OCI-LY7 (cell line): ENCODE data around the gene ARID4A. TPM values are rescaled to one million over a fixed set of nuclear protein-coding genes. Genes with fewer than 3 reads are reported as not detected.

ENCODE experiments used
- BruUV-seq: library from RNA; stranded (reverse); fragments of 400-500 nt; replicated peaks from 2 replicates; lab custom pipeline; 2021; lab: Mats Ljungman, UMichigan
- CTCF ChIA-PET: fragments of 300-600 bp; sonication (Branson Sonifier 250); formaldehyde crosslinking; loops from one replicate; lab custom pipeline; 2022; ENCODE audit warnings: antibody characterized with exemption; ENCODE audit not compliant: unreplicated experiment; lab: Charles Lee
- POLR2A ChIA-PET: fragments of 300-600 bp; sonication (Branson Sonifier 250); formaldehyde crosslinking; loops from one replicate; lab custom pipeline; 2022; ENCODE audit warnings: antibody characterized with exemption; lab: Charles Lee
- DNase-seq: peaks from one replicate; pipeline ENCODE4 v3.0.0-alpha.2; 2015; ENCODE audit warnings: low spot score
- H2AFZ ChIP-seq: fragments of 200-600 bp; sonication (generic), shearing (Covaris generic); 2 replicates; pipeline ENCODE4 v1.6.1; 2014; ENCODE audit warnings: mild to moderate bottlenecking, antibody characterized with exemption, low read length, moderate library complexity
- H3K27ac ChIP-seq: fragments of 200-600 bp; sonication (generic); 2 replicates; pipeline ENCODE4 v1.5.1; 2014; ENCODE audit warnings: mixed run types, low read depth, mild to moderate bottlenecking, moderate library complexity, low read length, inconsistent platforms; ENCODE audit not compliant: poor library complexity, severe bottlenecking
- H3K36me3 ChIP-seq: fragments of 200-600 bp; sonication (generic); 2 replicates; pipeline ENCODE4 v1.6.1; 2014; ENCODE audit warnings: mild to moderate bottlenecking, antibody characterized with exemption, low read length, moderate library complexity, mixed read lengths; ENCODE audit not compliant: insufficient read depth
- H3K4me1 ChIP-seq: fragments of 200-600 bp; sonication (generic); 2 replicates; pipeline ENCODE4 v1.5.1; 2014; ENCODE audit warnings: mild to moderate bottlenecking, low read length; ENCODE audit not compliant: insufficient read depth, poor library complexity, severe bottlenecking
- H3K4me2 ChIP-seq: fragments of 200-600 bp; sonication (generic); 2 replicates; pipeline ENCODE4 v1.6.1; 2014; ENCODE audit warnings: mild to moderate bottlenecking, low read length
- H3K4me3 ChIP-seq: fragments of 200-600 bp; sonication (generic); 2 replicates; pipeline ENCODE4 v1.5.1; 2014; ENCODE audit warnings: mild to moderate bottlenecking, low read depth, low read length; ENCODE audit not compliant: poor library complexity, severe bottlenecking
- H3K79me2 ChIP-seq: fragments of 200-600 bp; sonication (generic); 2 replicates; pipeline ENCODE4 v1.6.1; 2016; ENCODE audit warnings: low read depth, mild to moderate bottlenecking, low read length, moderate library complexity, mixed read lengths; ENCODE audit not compliant: insufficient read depth
- H3K9me2 ChIP-seq: fragments of 200-600 bp; sonication (generic); 2 replicates; pipeline ENCODE4 v1.6.1; 2016; ENCODE audit warnings: mild to moderate bottlenecking, low read length, mixed read lengths; ENCODE audit not compliant: insufficient read depth
- H3K9me3 ChIP-seq: fragments of 200-600 bp; sonication (generic); 2 replicates; pipeline ENCODE4 v1.6.1; 2014; ENCODE audit warnings: mild to moderate bottlenecking, mixed run types, low read length, mixed read lengths
- H4K20me1 ChIP-seq: fragments of 200-600 bp; sonication (generic); 2 replicates; pipeline ENCODE4 v1.6.1; 2014; ENCODE audit warnings: mild to moderate bottlenecking, antibody characterized with exemption, low read length, moderate library complexity, mixed read lengths; ENCODE audit not compliant: insufficient read depth
- EZH2phosphoT487 ChIP-seq: fragments of 200-600 bp; sonication (generic); IDR thresholded peaks from 2 replicates; pipeline ENCODE4 v1.6.1; 2018; ENCODE audit warnings: low read depth, borderline replicate concordance, mild to moderate bottlenecking, mixed run types, antibody characterized with exemption, low read length, moderate library complexity, mixed read lengths
- intact Hi-C: fragments of 100-400 bp; cut with micrococcal nuclease; formaldehyde crosslinking; loops from one replicate; pipeline ENCODE4 v1.10.0; 2022; ENCODE audit not compliant: unreplicated experiment
- total RNA-seq, 2 experiments: library from RNA; depleted of rRNA in 1 of 2; stranded (reverse); fragments of >200 nt in 1 of 2; shearing (Covaris generic) in 1 of 2; gene quantifications; 2 replicates each; pipeline ENCODE4 v1.2.3, GENCODE V29; 2014 to 2022
- TF ChIP-seq, protein P1 (sequence below): fragments of 200-600 bp; sonication (generic); conservative IDR thresholded peaks from 2 replicates; pipeline ENCODE4 v1.5.1; 2014; ENCODE audit warnings: mild to moderate bottlenecking, antibody characterized with exemption, low read length, moderate library complexity, mixed read lengths

Gene ARID4A
- total RNA-seq, 2 experiments from 2014 or later, result 10.3 to 38.2 TPM

DNA sequence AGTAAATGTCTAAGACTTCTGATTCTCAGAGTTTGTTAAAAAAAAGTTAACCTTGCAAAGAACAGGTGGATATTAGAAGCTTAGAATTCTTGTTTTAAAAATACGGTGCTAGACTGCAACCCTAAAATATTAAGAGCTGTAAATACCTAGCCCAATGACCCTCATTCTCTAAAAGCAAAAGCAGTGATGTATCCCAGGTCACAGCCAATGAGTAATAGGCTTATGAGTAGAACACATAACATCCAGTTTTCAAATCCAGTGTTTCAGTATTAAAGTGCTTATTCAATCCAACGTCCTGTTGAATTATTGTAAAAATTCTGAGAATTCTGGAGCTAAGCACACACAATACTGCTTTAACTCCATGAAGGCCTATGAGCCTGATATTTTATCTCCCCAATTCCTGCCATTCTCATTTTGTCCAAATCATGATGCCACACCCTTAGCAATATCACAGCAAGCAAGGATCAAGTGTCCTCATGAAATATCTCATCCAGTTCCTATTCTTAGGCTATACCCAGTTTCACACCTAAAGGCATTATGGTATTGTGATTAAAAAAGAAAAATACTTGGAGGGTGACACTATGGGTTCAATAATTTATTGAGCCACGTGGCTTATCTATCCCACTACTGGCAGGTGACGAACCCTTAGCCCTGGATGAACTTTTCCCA lies 15.3 kb upstream of the ARID4A start:
- Histone ChIP-seq H3K9me2 (no peaks in the 10 kb centered on the region), H3K4me2 (no peak overlapping the region), H3K27ac (no peak overlapping the region), H3K4me3 (no peak overlapping the region), H3K79me2 (peaks cover 93% of the 10 kb centered on the region), H3K4me1 (no peaks in the 10 kb centered on the region), H3K9me3 (no peaks in the 10 kb centered on the region), H3K36me3 (peaks cover 99% of the 10 kb centered on the region), H4K20me1 (peaks cover 12% of the 10 kb centered on the region; the same call in 1 of the 2 replicates), H2AFZ (no peak overlapping the region)
- ChIA-PET POLR2A (interaction anchor here (0.6 to 1.5 kb wide), 4 partner anchors 8 to 45 kb away, joined by 3 to 4 read pairs (median 3); partner anchors contain the start of gene ARID4A), CTCF (no interaction called here)
- no TSS peak for BruUV-seq
- intact Hi-C loops, result no loop called here
- no peak for DNase-seq
- TF ChIP-seq, protein P1, sequence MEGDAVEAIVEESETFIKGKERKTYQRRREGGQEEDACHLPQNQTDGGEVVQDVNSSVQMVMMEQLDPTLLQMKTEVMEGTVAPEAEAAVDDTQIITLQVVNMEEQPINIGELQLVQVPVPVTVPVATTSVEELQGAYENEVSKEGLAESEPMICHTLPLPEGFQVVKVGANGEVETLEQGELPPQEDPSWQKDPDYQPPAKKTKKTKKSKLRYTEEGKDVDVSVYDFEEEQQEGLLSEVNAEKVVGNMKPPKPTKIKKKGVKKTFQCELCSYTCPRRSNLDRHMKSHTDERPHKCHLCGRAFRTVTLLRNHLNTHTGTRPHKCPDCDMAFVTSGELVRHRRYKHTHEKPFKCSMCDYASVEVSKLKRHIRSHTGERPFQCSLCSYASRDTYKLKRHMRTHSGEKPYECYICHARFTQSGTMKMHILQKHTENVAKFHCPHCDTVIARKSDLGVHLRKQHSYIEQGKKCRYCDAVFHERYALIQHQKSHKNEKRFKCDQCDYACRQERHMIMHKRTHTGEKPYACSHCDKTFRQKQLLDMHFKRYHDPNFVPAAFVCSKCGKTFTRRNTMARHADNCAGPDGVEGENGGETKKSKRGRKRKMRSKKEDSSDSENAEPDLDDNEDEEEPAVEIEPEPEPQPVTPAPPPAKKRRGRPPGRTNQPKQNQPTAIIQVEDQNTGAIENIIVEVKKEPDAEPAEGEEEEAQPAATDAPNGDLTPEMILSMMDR, result no peak
- TF ChIP-seq EZH2phosphoT487, result no peak

DNA sequence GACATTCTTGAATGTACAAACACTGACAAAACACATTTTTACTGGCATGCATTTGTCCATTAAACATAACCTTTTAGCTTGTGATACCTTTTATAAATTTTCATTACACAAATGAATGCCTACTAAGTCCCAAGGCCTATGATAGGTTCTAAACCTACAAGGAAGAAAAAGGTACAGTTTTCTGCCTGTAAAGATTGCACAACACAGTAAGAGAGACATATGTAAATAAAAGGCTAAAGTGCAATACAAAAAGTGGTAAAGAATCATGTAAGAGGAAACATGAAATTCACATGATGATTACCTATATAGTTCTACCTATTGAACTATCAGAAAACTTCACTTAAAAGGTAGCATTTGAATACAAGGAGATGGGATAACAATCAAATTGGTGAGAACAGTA lies 14.6 kb upstream of the ARID4A start:
- no peak for DNase-seq
- TF ChIP-seq EZH2phosphoT487, result no peak
- Histone ChIP-seq H3K9me2 (no peaks in the 10 kb centered on the region), H3K4me2 (no peak overlapping the region), H3K36me3 (peaks cover 99% of the 10 kb centered on the region), H3K79me2 (peaks cover 93% of the 10 kb centered on the region), H4K20me1 (peaks cover 12% of the 10 kb centered on the region), H2AFZ (no peak overlapping the region), H3K27ac (no peak overlapping the region), H3K4me1 (no peaks in the 10 kb centered on the region), H3K4me3 (no peak overlapping the region), H3K9me3 (no peaks in the 10 kb centered on the region)
- ChIA-PET POLR2A (interaction anchor here (0.8 to 1.5 kb wide), 3 partner anchors 9 to 45 kb away, joined by 3 to 4 read pairs (median 3); partner anchors contain the start of gene ARID4A), CTCF (no interaction called here)
- intact Hi-C loops, result no loop called here
- BruUV-seq, result no TSS peak

DNA sequence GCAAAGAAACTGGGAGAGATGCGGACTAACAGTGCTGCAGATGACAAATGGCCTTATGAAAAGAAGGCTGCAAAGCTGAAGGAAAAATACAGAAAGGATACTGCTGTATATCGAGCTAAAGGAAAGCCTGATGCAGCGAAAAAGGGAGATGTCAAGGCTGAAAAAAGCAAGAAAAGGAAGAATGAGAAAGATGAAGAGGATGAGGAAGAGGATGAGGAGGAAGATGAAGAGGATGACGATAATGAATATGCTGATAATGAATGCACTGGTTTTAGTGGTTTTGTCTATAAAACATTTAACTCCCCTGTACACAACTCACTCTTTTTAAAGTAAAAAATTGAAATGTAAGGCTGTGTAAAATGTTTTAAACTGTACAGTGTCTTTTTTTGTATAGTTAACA lies 13.2 kb upstream of the ARID4A start:
- Histone ChIP-seq H3K4me1 (no peaks in the 10 kb centered on the region), H4K20me1 (peaks cover 12% of the 10 kb centered on the region), H3K9me2 (no peaks in the 10 kb centered on the region), H3K4me2 (no peak overlapping the region), H3K36me3 (peaks cover 99% of the 10 kb centered on the region), H3K9me3 (no peaks in the 10 kb centered on the region), H3K79me2 (peaks cover 95% of the 10 kb centered on the region), H2AFZ (no peak overlapping the region), H3K4me3 (no peak overlapping the region), H3K27ac (no peak overlapping the region)
- no TSS peak for BruUV-seq
- DNase-seq, result no peak
- TF ChIP-seq, protein P1, result no peak
- TF ChIP-seq EZH2phosphoT487, result no peak
- POLR2A ChIA-PET, result interaction anchor here (1.2 kb wide), 1 partner anchor 10 kb away, joined by 8 read pairs; no protein-coding TSS in a partner anchor
- intact Hi-C loops, result no loop called here
- CTCF ChIA-PET, result no interaction called here
